Loucy (cell line): ENCODE data around the gene CENPX.

Source experiments
- H2AFZ ChIP-seq: fragments of 200-600 bp; sonication (generic); 2 replicates; pipeline ENCODE4 v1.6.0; 2016; ENCODE audit warnings: antibody characterized with exemption, mild to moderate bottlenecking, low read length, moderate library complexity
- H3F3A ChIP-seq: fragments of 200-600 bp; 2 replicates; pipeline ENCODE4 v1.6.0; 2016; ENCODE audit warnings: antibody characterized with exemption, low read depth, mild to moderate bottlenecking
- H3K27me3 ChIP-seq: fragments of 200-600 bp; sonication (generic); 2 replicates; pipeline ENCODE4 v1.6.1; 2014; ENCODE audit warnings: low read length, mild to moderate bottlenecking; ENCODE audit not compliant: insufficient read depth, poor library complexity, severe bottlenecking
- H3K36me3 ChIP-seq: fragments of 200-600 bp; sonication (generic); 2 replicates; pipeline ENCODE4 v1.6.1; 2016; ENCODE audit warnings: low read length; ENCODE audit not compliant: insufficient read depth
- H3K4me1 ChIP-seq: fragments of 200-600 bp; sonication (generic); 2 replicates; pipeline ENCODE4 v1.5.1; 2014; ENCODE audit warnings: low read length, mild to moderate bottlenecking; ENCODE audit not compliant: insufficient read depth, poor library complexity, severe bottlenecking
- H3K4me2 ChIP-seq: fragments of 200-600 bp; sonication (generic); 2 replicates; pipeline ENCODE4 v1.6.0; 2014; ENCODE audit warnings: antibody characterized with exemption, low read length, low read depth, mild to moderate bottlenecking; ENCODE audit not compliant: poor library complexity, severe bottlenecking
- H3K4me3 ChIP-seq: fragments of 200-600 bp; sonication (generic); 2 replicates; pipeline ENCODE4 v1.5.1; 2014; ENCODE audit warnings: low read length, mild to moderate bottlenecking, mixed read lengths; ENCODE audit not compliant: poor library complexity, severe bottlenecking
- H3K79me2 ChIP-seq: fragments of 200-600 bp; sonication (generic); 2 replicates; pipeline ENCODE4 v1.6.1; 2014; ENCODE audit warnings: low read length; ENCODE audit not compliant: insufficient read depth
- H3K9ac ChIP-seq: fragments of 200-600 bp; sonication (generic); 2 replicates; pipeline ENCODE4 v1.6.0; 2014; ENCODE audit warnings: mild to moderate bottlenecking, low read depth, low read length, moderate library complexity; ENCODE audit not compliant: poor library complexity, severe bottlenecking
- H3K9me2 ChIP-seq: fragments of 200-600 bp; sonication (generic); replicated peaks from 2 replicates; pipeline ENCODE4 v1.6.1; 2016; ENCODE audit warnings: low read depth, low read length, mixed read lengths
- H3K9me3 ChIP-seq: fragments of 200-600 bp; sonication (generic); 2 replicates; pipeline ENCODE4 v1.6.1; 2014; ENCODE audit warnings: mild to moderate bottlenecking, antibody characterized with exemption, low read length, low read depth; ENCODE audit not compliant: insufficient read depth
- H4K20me1 ChIP-seq: fragments of 200-600 bp; sonication (generic); 2 replicates; pipeline ENCODE4 v1.6.0; 2014; ENCODE audit warnings: antibody characterized with exemption, low read length, mild to moderate bottlenecking; ENCODE audit not compliant: insufficient read depth, poor library complexity, severe bottlenecking
- EZH2phosphoT487 ChIP-seq: fragments of 200-600 bp; IDR thresholded peaks from 2 replicates; pipeline ENCODE4 v1.6.1; 2018; ENCODE audit warnings: antibody characterized with exemption, mild to moderate bottlenecking, moderate library complexity, borderline replicate concordance
- TF ChIP-seq, protein P1 (sequence below): fragments of 200-600 bp; sonication (generic); conservative IDR thresholded peaks from 2 replicates; pipeline ENCODE4 v1.5.1; 2014; ENCODE audit warnings: mild to moderate bottlenecking, antibody characterized with exemption, low read length

CENPX gene

DNA sequence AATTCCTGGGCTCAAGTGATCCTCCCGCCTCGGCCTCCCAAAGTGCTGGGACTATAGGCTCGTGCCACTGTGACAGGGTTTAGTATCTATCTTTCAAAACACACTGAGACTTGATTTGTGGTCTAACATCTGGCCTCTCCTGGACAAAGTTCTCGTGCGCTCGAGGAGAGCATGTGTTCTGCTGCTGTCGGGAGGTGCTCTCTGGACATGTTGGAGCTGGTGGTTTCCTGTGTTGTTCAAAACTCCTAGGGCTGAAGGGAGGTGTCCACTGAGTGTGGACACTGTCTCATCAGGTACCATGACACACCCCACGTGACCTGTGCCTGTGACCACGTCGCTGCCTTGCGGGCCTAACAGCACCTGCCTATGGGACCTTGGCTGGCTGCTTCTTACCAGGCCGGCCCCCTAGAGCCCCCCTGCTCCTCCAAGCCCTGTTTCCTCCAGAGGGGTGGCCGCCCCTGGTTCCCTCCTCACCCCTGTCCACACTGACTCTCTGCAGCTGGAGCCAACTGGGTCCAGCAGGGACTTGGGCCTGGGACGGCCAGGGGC lies 23.3 kb upstream of the CENPX start:
- H3K27me3 ChIP-seq: no peaks in the 10 kb centered on the region
- H2AFZ ChIP-seq: no peak overlapping the region
- H3F3A ChIP-seq: no peaks in the 10 kb centered on the region
- TF ChIP-seq, protein P1, sequence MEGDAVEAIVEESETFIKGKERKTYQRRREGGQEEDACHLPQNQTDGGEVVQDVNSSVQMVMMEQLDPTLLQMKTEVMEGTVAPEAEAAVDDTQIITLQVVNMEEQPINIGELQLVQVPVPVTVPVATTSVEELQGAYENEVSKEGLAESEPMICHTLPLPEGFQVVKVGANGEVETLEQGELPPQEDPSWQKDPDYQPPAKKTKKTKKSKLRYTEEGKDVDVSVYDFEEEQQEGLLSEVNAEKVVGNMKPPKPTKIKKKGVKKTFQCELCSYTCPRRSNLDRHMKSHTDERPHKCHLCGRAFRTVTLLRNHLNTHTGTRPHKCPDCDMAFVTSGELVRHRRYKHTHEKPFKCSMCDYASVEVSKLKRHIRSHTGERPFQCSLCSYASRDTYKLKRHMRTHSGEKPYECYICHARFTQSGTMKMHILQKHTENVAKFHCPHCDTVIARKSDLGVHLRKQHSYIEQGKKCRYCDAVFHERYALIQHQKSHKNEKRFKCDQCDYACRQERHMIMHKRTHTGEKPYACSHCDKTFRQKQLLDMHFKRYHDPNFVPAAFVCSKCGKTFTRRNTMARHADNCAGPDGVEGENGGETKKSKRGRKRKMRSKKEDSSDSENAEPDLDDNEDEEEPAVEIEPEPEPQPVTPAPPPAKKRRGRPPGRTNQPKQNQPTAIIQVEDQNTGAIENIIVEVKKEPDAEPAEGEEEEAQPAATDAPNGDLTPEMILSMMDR: no peak
- no peak for TF ChIP-seq EZH2phosphoT487
- H3K9ac ChIP-seq: no peak overlapping the region
- H3K4me2 ChIP-seq: no peak overlapping the region
- peaks cover 6% of the 10 kb centered on the region for H3K4me1 ChIP-seq
- H3K36me3 ChIP-seq: no peaks in the 10 kb centered on the region
- no peak overlapping the region for H3K4me3 ChIP-seq
- H3K79me2 ChIP-seq: peaks cover 5% of the 10 kb centered on the region; the same call in 1 of the 2 replicates
- H3K9me2 ChIP-seq: no peaks in the 10 kb centered on the region
- no peaks in the 10 kb centered on the region for H3K9me3 ChIP-seq
- no peaks in the 10 kb centered on the region for H4K20me1 ChIP-seq

GRCh38 chr17:82043507-82043906 lies 20.8 kb upstream of the CENPX start:
- H3K36me3 ChIP-seq: no peaks in the 10 kb centered on the region
- H3K79me2 ChIP-seq: no peaks in the 10 kb centered on the region
- no peak overlapping the region for H2AFZ ChIP-seq
- no peaks in the 10 kb centered on the region for H3F3A ChIP-seq
- no peaks in the 10 kb centered on the region for H3K4me1 ChIP-seq
- H3K4me3 ChIP-seq: no peak overlapping the region
- TF ChIP-seq EZH2phosphoT487: no peak
- TF ChIP-seq, protein P1: no peak
- H4K20me1 ChIP-seq: no peaks in the 10 kb centered on the region
- no peak overlapping the region for H3K9ac ChIP-seq
- no peaks in the 10 kb centered on the region for H3K9me3 ChIP-seq
- H3K27me3 ChIP-seq: no peaks in the 10 kb centered on the region
- H3K4me2 ChIP-seq: no peak overlapping the region
- H3K9me2 ChIP-seq: no peaks in the 10 kb centered on the region

DNA sequence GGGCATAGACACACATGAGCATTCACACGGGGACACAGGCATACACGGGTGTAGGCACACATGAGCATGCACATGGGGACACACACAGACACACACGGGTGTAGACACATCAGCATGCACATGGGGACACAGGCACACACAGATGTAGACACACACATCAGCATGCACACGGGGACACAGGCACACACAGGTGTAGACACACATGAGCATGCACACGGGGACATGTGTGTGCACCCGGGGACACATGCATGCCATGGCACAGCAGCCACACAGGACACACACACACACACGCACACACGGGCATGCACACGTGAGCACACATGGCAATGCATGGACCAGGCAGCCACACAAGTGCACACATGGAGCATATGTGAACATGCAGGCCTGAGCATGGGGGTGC lies 20.0 kb upstream of the CENPX start:
- no peaks in the 10 kb centered on the region for H3K36me3 ChIP-seq
- H3K9me2 ChIP-seq: no peaks in the 10 kb centered on the region
- TF ChIP-seq EZH2phosphoT487: no peak
- TF ChIP-seq, protein P1: no peak
- H3K79me2 ChIP-seq: no peaks in the 10 kb centered on the region
- peaks cover 4% of the 10 kb centered on the region for H3K4me1 ChIP-seq
- H4K20me1 ChIP-seq: no peaks in the 10 kb centered on the region
- no peak overlapping the region for H3K4me2 ChIP-seq
- no peak overlapping the region for H2AFZ ChIP-seq
- no peaks in the 10 kb centered on the region for H3F3A ChIP-seq
- H3K9me3 ChIP-seq: no peaks in the 10 kb centered on the region
- no peak overlapping the region for H3K4me3 ChIP-seq
- no peaks in the 10 kb centered on the region for H3K27me3 ChIP-seq
- H3K9ac ChIP-seq: no peak overlapping the region
